HPDE6-E6E7 (cell line): ENCODE measurements around the gene PHLPP1.

Source experiments
- DNase-seq: peaks from one replicate; pipeline ENCODE4 v3.0.0; 2011; ENCODE audit warnings: missing footprints; ENCODE audit errors: extremely low spot score

PHLPP1 gene

DNA sequence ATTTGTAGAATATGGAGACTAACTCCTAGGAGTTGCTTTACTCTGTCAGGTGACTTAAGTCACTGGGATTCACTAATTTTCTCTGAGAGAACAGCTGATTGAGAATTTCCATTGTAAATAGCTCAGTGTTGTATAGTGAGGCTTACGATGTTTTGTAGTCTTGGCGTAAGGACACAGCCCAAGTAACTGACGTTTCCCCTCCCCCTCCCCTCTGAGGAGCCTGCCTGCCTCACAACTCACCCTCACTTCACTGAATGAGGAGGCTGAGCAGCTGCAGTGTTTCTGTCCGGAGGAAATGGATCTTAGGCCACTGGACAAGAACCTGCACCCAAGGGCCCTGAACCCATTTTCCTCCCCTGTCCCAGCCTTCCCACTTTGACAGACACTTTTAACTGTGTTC, 264.6 kb downstream of the PHLPP1 start:
- no peak for DNase-seq

DNA sequence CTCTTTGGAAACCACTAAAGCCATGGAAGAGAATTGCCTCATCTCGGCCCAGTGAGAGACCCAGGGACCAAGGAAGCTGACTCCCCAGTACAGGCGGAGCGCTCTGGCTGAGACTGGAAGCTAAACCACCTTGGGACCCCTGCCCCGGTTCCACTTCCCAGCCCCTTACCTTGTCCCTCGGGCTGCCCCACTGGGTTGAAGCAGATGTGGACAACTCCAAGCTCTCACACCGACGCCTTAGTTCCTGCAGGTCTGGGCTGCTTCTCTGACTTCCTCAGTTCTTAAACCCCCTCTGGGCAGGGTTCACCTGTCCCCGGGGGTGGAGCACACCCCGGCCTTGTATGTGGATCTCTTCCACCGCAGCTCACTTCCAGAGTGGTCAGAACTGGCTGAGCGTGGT, 266.2 kb downstream of the PHLPP1 start:
- DNase-seq = no peak

- peak; percentile 27 for DNase-seq
Measured at GRCh38 chr18:62982600-62983251, 267.4 kb downstream of the PHLPP1 start.

DNA sequence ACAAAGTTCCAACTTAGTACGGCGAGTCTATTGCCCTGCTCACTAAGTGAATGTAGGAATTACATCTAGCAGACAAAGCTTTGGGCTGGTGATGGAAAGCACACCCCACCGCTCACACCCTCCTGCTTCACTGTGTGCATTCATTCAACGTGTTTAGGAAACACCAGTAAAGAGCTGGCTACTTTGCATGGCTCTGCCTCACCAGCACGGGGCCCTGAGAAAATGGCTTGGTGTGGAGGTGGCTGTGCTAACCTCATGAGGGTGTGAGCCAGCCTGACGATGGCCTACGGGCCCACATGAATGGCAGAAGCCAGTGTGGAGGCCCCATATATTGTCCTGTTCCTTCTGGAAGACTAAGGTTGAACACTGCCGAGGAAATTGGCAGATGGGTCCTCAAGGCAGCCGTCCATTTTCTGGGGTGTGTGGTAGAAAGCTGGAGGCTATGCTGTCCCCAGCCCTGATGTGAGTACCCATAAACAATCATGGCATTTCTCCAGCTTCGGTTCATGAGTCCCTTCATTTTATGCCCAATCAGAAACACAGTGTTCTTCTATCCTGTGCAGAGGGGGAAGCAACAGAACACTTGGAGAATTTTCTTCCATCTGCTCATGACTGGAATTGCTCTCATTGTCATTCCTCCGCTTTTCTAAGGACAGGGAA, 269.4 kb downstream of the PHLPP1 start:
- no peak for DNase-seq

- DNase-seq = no peak
Measured at GRCh38 chr18:62986490-62986889, 271.1 kb downstream of the PHLPP1 start.

- DNase-seq = no peak
Measured at GRCh38 chr18:62987055-62987830, 271.9 kb downstream of the PHLPP1 start.

GRCh38 chr18:62987859-62988258, 272.5 kb downstream of the PHLPP1 start:
- DNase-seq = no peak

DNA sequence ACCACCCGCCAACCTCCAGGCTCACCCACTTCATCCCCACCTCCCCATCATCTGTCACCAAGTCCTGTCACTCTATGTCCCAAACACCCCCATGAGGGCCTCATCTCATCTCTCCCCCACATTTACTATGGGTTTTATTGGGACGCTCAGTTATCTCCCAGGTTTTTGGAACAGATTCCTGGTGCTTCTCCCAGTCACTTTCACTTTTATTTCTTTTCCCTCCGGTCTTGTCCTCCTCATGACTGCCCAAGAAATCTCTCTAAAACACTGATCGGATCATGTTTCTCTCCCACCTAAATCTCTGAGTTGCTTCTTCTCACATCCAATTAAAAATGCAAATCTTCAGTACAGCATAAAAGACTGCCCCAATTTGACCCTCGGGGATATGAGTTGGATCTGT, 273.1 kb downstream of the PHLPP1 start:
- DNase-seq = no peak

GRCh38 chr18:62989195-62989594, 273.9 kb downstream of the PHLPP1 start:
- DNase-seq = no peak

DNA sequence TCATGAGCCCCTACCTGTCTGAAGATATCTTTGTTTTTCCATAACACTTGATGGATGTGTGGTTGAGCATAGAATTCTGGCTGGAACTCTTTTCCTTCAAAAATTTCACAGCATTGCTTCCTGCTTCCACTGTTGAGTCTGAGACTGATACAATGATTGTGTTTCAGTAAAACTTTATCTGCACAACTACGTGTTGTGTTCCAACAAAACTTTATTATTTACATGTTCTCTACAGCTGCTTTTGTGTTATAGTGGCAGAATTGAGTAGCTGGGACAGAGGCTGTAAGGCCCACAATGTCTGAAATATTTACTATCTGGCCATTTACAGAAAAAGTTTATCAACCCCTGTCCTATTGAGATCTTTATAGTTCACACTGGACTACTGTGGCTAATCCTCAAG, 275.3 kb downstream of the PHLPP1 start:
- DNase-seq = no peak

GRCh38 chr18:62991389-62991788, 276.0 kb downstream of the PHLPP1 start:
- no peak for DNase-seq

GRCh38 chr18:62991959-62992358, 276.6 kb downstream of the PHLPP1 start:
- DNase-seq = no peak

- no peak for DNase-seq
Measured at GRCh38 chr18:62992877-62993365, 277.6 kb downstream of the PHLPP1 start.

- no peak for DNase-seq
Measured at GRCh38 chr18:62996566-62996965, 281.2 kb downstream of the PHLPP1 start.

GRCh38 chr18:62997076-62997475, 281.7 kb downstream of the PHLPP1 start:
- no peak for DNase-seq

DNA sequence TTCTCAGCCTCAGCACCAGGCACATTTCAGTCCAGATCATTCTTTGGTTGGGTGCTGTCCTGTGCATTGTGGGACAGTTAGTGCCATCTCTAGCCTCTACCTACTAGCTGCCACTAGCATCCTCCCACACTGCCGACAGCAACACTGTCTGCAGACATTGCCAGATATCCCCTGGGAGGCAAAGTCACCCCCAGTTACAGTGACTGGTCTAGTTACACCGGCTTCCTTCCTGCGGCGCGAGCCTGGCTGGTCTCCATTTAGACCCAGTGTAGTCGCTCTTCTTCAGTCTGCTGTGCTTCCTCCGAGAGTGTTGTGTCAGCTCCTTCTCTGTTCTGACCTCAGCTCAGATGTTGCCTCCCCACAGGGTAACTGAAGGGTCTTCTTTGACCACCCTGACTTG, 283.1 kb downstream of the PHLPP1 start:
- no peak for DNase-seq

DNA sequence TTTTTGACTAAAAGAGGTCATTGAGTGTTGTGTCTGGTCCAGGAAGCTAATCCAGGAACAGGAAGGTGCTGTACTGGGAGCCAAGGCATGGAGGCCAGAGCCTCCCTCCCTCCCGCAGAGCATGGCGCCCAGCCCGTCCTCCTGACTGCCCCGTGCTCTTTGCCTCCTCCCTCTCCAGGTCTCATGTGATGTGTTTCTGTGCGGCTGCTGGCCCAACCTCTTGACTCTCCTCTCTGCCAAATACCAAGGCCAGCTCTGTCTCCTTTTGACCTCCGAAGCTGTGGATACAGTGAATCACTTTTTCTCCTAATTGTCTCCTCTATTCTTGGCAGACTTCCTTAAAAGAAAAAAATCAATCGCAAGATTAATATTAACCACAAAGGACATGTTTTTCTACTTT, 284.1 kb downstream of the PHLPP1 start:
- no peak for DNase-seq

- DNase-seq = no peak
Measured at GRCh38 chr18:62999921-63000320, 284.6 kb downstream of the PHLPP1 start.

GRCh38 chr18:63000839-63001238, 285.5 kb downstream of the PHLPP1 start:
- DNase-seq = no peak

DNA sequence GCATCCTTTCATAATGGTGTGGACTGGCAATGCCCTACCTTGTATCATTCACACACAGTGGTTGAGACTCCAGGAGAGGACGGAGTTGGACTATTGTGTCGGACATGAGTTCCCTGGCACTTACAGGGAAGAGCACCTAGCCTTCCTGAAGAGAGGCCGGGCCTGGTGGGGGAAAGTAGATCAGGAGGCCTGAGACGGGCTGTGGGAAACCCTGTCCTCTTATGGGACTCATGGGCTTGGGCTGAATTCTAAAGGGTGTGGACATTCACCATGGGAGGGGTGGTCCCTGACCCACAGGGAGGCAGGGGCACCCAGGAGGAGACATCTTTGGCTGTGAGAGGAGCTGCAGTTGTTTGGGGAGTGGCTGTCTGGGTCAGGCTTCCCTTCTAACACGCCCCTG, 286.5 kb downstream of the PHLPP1 start:
- no peak for DNase-seq

DNA sequence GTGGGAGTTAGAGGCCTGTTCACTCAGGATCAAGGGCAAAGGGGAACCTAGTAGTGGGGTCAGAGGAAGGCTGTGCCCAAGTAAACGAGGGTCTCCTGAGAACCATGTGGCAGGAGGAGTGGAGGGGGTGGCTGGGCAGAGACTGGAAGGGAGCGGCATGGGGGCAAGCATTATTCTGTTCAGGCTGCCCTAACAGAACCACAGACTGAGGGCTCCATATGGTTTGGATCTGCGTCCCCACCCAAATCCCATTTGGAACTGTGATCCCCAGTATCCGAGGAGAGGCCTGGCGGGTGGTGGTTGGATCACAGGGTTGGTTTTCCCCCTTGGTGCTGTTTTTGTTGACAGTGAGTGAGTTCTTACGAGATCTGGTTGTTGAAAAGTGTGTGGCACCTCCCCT, 287.0 kb downstream of the PHLPP1 start:
- DNase-seq = no peak

GRCh38 chr18:63002803-63003445, 287.6 kb downstream of the PHLPP1 start:
- DNase-seq = no peak
